Stimulated activated CD4-positive, alpha-beta T cell treated with anti-CD3 and anti-CD28 coated beads, TNF-alpha, amount 100 ng/mL, for 1 hour (primary cell): ENCODE results near the gene KLK11.

Experiments
- DNase-seq, 3 donors: peaks; one replicate each; pipeline ENCODE4 v3.0.0-alpha.2; 2020; ENCODE audit warnings: low read depth in 3 of 3, low spot score in 1 of 3

Gene KLK11

GRCh38 chr19:50974702-50975556, 51.5 kb downstream of the KLK11 start:
- DNase-seq = no peak

- no peak for DNase-seq
These were observed 53.5 kb downstream of the KLK11 start for GRCh38 chr19:50972795-50973376.
